NCI-H1930 (cell line): ENCODE data around the gene TSPAN32.

ENCODE experiments used
- DNase-seq, 2 experiments: peaks; one replicate each; lab custom pipeline; 2025; lab: John Stamatoyannopoulos, UW

The TSPAN32 gene

DNA sequence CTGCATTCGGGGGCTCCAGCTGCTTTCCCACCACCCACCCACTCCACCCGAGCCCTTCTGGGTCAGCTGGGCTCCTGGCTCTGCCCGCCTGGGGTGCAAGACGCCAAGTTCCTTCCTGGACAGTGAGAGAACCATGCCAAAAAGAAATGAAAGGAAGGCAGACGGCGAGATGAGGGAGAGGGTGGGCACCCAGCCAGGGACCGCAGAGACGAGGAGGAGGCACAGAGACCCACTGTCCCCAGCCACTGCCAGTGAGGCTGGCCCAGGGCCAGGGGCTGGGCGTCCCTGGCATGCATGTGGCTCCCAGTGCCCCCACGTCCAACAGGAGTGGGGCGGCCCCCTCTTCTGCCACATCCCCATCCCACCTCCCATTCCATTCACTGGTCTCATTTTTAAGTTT, 64.5 kb downstream of the TSPAN32 start:
- no peak for DNase-seq

DNA sequence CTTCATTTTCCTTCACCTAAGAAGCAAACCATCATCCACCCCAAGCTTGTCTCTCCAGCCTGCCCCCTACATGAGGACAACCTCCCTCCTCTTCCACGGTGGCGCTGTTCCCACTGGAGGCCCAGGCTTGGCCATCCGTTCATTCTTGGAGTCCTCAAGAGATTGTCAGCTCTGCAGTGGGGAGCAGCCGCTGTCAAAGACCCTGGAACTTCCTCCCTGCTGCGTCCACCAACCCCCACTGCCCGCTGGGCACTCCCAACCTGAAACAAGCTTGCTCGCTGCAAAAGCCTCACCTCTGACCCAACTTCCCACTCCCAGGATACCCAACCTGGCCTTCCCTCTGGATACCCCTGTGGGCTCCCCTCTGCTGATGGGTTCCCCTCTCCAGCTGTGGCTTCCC, 64.9 kb downstream of the TSPAN32 start:
- peak in 1 of 2 experiments; percentile 16 for DNase-seq

DNA sequence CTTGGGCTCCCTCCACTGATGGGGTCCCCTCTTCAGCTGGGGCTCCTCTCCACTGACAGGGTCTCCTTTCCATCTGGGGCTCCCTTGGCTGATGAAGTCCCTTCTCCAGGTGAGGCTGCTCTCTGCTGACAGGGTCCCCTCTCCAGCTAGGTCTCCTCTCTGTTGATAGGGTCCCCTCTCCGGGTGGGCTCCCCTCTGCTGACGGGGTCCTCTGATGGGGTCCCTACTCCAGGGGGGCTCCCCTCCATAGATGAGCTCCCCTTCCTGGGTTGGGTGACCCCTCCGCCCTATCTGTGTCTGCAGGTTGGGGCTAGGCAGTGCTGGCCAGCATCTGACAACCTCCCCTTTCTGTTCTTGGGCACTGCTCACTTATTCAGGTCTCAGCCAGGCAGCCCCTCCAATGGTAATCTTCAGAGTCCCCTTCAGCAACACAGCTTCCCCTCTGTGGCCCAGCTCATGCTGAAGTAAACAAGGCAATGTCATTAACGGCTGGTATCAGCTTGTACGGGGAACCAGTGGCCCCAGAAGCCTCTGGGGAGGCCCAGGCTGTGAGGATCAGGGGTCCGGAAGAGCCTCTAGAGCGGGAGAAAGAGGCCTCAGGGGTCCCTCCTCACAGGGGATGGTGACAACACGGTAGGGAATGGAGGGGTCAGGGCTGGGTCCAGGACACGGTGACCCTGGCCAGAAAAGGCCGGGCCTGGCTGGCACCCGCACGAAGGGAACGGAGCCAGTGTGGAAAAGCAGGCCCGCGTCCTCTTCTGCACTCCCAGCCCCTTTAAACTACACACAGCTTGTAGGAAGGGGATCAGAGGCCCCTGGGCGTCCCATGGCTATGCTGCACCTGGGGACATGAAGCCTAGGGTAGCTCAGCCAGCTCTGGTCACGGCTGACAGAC, 65.7 kb downstream of the TSPAN32 start:
- no peak for DNase-seq
